ENCODE measurements around the gene KRTAP10-2.
"Not testable (repeated sequence)": the region's sequence is repeated elsewhere in the genome, so short reads cannot be mapped to it uniquely, and the experiment has no call there.

Gene KRTAP10-2

GRCh38 chr21:44575307-44576024, 24.2 kb upstream of the KRTAP10-2 start:
- in situ Hi-C loops (cut with HindIII; ENCODE audit: low sequenced_read_pairs) = no loop called here
- no peak for TF ChIP-seq CTCF (IDR thresholded peaks at IDR 0.05; ENCODE audit: low read depth, low read length, missing control alignments)
- no peak overlapping the region for H3K4me3 ChIP-seq (ENCODE audit: low read depth, low read length)
- no peak for DNase-seq (ENCODE audit: low read depth)

GRCh38 chr21:44574457-44575306, 23.4 kb upstream of the KRTAP10-2 start:
- no peak overlapping the region for H3K4me3 ChIP-seq (ENCODE audit: low read depth, low read length)
- no peak for TF ChIP-seq CTCF (IDR thresholded peaks at IDR 0.05; ENCODE audit: low read depth, low read length, missing control alignments)
- in situ Hi-C loops (cut with HindIII; ENCODE audit: low sequenced_read_pairs) = no loop called here
- DNase-seq (ENCODE audit: low read depth) = no peak

- DNase-seq (ENCODE audit: low read depth); in situ Hi-C loops (cut with HindIII; ENCODE audit: low sequenced_read_pairs); H3K4me3 ChIP-seq (ENCODE audit: low read depth, low read length): not testable (repeated sequence)
These were observed 22.5 kb upstream of the KRTAP10-2 start, which contains the start of gene KRTAP10-4 for GRCh38 chr21:44573630-44574456. Gene KRTAP10-4, plus strand, starts transcription at chr21:44573729. Its CDS starts 30 bp downstream, at chr21:44573759.

GRCh38 chr21:44572959-44573583, 21.8 kb upstream of the KRTAP10-2 start:
- TF ChIP-seq CTCF (IDR thresholded peaks at IDR 0.05; ENCODE audit: low read depth, low read length, missing control alignments) = no peak
- no peak for DNase-seq (ENCODE audit: low read depth)
- H3K4me3 ChIP-seq (ENCODE audit: low read depth, low read length) = no peak overlapping the region
- in situ Hi-C loops (cut with HindIII; ENCODE audit: low sequenced_read_pairs) = no loop called here

- in situ Hi-C loops (cut with HindIII; ENCODE audit: low sequenced_read_pairs) = no loop called here
- DNase-seq (ENCODE audit: low read depth) = no peak
- no peak overlapping the region for H3K4me3 ChIP-seq (ENCODE audit: low read depth, low read length)
- no peak for TF ChIP-seq CTCF (IDR thresholded peaks at IDR 0.05; ENCODE audit: low read depth, low read length, missing control alignments)
These were observed 20.8 kb upstream of the KRTAP10-2 start for GRCh38 chr21:44571844-44572782.

GRCh38 chr21:44571296-44571695, 20.0 kb upstream of the KRTAP10-2 start:
- in situ Hi-C loops (cut with HindIII; ENCODE audit: low sequenced_read_pairs) = no loop called here
- no peak for DNase-seq (ENCODE audit: low read depth)
- no peak for TF ChIP-seq CTCF (IDR thresholded peaks at IDR 0.05; ENCODE audit: low read depth, low read length, missing control alignments)
- no peak overlapping the region for H3K4me3 ChIP-seq (ENCODE audit: low read depth, low read length)

Measured in astrocyte of the cerebellum (primary cell).